ENCODE measurements around the gene GAGE1. TPM values are rescaled to one million over a fixed set of nuclear protein-coding genes. Genes with fewer than 3 reads are reported as not detected.
"Not testable (repeated sequence)": the region's sequence is repeated elsewhere in the genome, so short reads cannot be mapped to it uniquely, and the experiment has no call there.

Gene GAGE1
- not detected in 2 replicates for total RNA-seq (2012; rRNA removed)

DNA sequence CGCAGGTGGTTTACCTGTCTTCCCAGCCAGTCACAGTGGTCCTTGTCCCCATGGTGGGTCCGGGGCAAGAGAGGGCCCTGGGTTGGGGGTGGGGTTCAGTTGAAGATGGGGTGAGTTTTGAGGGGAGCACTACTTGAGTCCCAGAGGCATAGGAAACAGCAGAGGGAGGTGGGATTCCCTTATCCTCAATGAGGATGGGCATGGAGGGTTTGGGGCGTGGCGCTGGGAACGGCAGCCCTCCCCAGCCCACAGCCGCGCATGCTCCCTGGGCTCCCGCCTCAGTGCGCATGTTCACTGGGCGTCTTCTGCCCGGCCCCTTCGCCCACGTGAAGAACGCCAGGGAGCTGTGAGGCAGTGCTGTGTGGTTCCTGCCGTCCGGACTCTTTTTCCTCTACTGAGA is at the start of gene GAGE1:
Gene GAGE1 (plus strand): TSS at position 301 of the 400 bp plus-strand sequence. CDS start 1,155 bp downstream, outside the sequence.
- not testable (repeated sequence) for H3K9ac ChIP-seq (ENCODE audit: low read depth, low read length); H3K4me1 ChIP-seq (ENCODE audit: control insufficient read depth, insufficient read depth, low read length); H3K4me2 ChIP-seq (ENCODE audit: low read length); H3K9me3 ChIP-seq (replicated peaks; ENCODE audit: low read length); H3K27me3 ChIP-seq (ENCODE audit: control insufficient read depth, insufficient read depth, low read length); H3K36me3 ChIP-seq (ENCODE audit: insufficient read depth, low read length); H3K4me3 ChIP-seq (ENCODE audit: low read length)

DNA sequence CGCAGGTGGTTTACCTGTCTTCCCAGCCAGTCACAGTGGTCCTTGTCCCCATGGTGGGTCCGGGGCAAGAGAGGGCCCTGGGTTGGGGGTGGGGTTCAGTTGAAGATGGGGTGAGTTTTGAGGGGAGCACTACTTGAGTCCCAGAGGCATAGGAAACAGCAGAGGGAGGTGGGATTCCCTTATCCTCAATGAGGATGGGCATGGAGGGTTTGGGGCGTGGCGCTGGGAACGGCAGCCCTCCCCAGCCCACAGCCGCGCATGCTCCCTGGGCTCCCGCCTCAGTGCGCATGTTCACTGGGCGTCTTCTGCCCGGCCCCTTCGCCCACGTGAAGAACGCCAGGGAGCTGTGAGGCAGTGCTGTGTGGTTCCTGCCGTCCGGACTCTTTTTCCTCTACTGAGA is 47.8 kb upstream of the GAGE1 start, which contains the start of gene GAGE12E:
Gene GAGE12E (plus strand): TSS at position 301 of the 400 bp plus-strand sequence. CDS start 1,155 bp downstream, outside the sequence.
- H3K4me1 ChIP-seq (ENCODE audit: control insufficient read depth, insufficient read depth, low read length); H3K9ac ChIP-seq (ENCODE audit: low read depth, low read length); H3K36me3 ChIP-seq (ENCODE audit: insufficient read depth, low read length); H3K4me2 ChIP-seq (ENCODE audit: low read length); H3K9me3 ChIP-seq (replicated peaks; ENCODE audit: low read length); H3K4me3 ChIP-seq (ENCODE audit: low read length); H3K27me3 ChIP-seq (ENCODE audit: control insufficient read depth, insufficient read depth, low read length): not testable (repeated sequence)

DNA sequence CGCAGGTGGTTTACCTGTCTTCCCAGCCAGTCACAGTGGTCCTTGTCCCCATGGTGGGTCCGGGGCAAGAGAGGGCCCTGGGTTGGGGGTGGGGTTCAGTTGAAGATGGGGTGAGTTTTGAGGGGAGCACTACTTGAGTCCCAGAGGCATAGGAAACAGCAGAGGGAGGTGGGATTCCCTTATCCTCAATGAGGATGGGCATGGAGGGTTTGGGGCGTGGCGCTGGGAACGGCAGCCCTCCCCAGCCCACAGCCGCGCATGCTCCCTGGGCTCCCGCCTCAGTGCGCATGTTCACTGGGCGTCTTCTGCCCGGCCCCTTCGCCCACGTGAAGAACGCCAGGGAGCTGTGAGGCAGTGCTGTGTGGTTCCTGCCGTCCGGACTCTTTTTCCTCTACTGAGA is 38.3 kb upstream of the GAGE1 start, which contains the start of gene GAGE12F:
Gene GAGE12F (plus strand): TSS at position 301 of the 400 bp plus-strand sequence. CDS start 1,155 bp downstream, outside the sequence.
- not testable (repeated sequence) for H3K9me3 ChIP-seq (replicated peaks; ENCODE audit: low read length); H3K4me2 ChIP-seq (ENCODE audit: low read length); H3K4me3 ChIP-seq (ENCODE audit: low read length); H3K9ac ChIP-seq (ENCODE audit: low read depth, low read length); H3K27me3 ChIP-seq (ENCODE audit: control insufficient read depth, insufficient read depth, low read length); H3K4me1 ChIP-seq (ENCODE audit: control insufficient read depth, insufficient read depth, low read length); H3K36me3 ChIP-seq (ENCODE audit: insufficient read depth, low read length)

DNA sequence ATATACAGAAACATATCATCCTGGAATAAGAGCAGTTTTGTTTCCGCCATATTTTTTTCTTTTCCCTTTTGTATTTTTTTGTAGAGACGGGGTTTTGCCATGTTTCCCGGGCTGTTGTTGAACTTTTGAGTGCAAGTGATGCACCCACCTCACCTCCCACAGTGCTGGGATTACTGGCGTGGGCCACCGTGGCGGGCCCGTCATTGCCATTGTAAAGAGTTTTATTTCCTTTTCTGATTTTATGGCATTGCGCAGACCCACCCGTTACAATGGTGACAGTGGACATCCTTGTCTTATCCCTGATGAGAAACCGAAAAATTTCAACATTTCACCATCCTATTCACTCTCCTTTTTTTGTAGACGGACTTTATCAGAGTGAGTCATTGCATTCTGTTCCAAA is 30.1 kb upstream of the GAGE1 start:
- not testable (repeated sequence) for H3K9ac ChIP-seq (ENCODE audit: low read depth, low read length)

GRCh38 chrX:49569152-49569551 is 29.7 kb upstream of the GAGE1 start:
- H3K27me3 ChIP-seq (ENCODE audit: control insufficient read depth, insufficient read depth, low read length); H3K4me3 ChIP-seq (ENCODE audit: low read length); H3K36me3 ChIP-seq (ENCODE audit: insufficient read depth, low read length); H3K4me2 ChIP-seq (ENCODE audit: low read length); H3K9ac ChIP-seq (ENCODE audit: low read depth, low read length); H3K9me3 ChIP-seq (replicated peaks; ENCODE audit: low read length); H3K4me1 ChIP-seq (ENCODE audit: control insufficient read depth, insufficient read depth, low read length): not testable (repeated sequence)

More for the DNA sequence above, 30.1 kb upstream of the GAGE1 start:
- not testable (repeated sequence) for H3K27me3 ChIP-seq (ENCODE audit: control insufficient read depth, insufficient read depth, low read length); H3K4me1 ChIP-seq (ENCODE audit: control insufficient read depth, insufficient read depth, low read length); H3K9me3 ChIP-seq (replicated peaks; ENCODE audit: low read length); H3K36me3 ChIP-seq (ENCODE audit: insufficient read depth, low read length); H3K4me2 ChIP-seq (ENCODE audit: low read length); H3K4me3 ChIP-seq (ENCODE audit: low read length)

DNA sequence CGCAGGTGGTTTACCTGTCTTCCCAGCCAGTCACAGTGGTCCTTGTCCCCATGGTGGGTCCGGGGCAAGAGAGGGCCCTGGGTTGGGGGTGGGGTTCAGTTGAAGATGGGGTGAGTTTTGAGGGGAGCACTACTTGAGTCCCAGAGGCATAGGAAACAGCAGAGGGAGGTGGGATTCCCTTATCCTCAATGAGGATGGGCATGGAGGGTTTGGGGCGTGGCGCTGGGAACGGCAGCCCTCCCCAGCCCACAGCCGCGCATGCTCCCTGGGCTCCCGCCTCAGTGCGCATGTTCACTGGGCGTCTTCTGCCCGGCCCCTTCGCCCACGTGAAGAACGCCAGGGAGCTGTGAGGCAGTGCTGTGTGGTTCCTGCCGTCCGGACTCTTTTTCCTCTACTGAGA is 28.7 kb upstream of the GAGE1 start, which contains the start of gene GAGE12G:
Gene GAGE12G (plus strand): TSS at position 301 of the 400 bp plus-strand sequence. CDS start 1,155 bp downstream, outside the sequence.
- H3K27me3 ChIP-seq (ENCODE audit: control insufficient read depth, insufficient read depth, low read length); H3K4me2 ChIP-seq (ENCODE audit: low read length); H3K36me3 ChIP-seq (ENCODE audit: insufficient read depth, low read length); H3K4me3 ChIP-seq (ENCODE audit: low read length); H3K4me1 ChIP-seq (ENCODE audit: control insufficient read depth, insufficient read depth, low read length); H3K9ac ChIP-seq (ENCODE audit: low read depth, low read length); H3K9me3 ChIP-seq (replicated peaks; ENCODE audit: low read length): not testable (repeated sequence)

DNA sequence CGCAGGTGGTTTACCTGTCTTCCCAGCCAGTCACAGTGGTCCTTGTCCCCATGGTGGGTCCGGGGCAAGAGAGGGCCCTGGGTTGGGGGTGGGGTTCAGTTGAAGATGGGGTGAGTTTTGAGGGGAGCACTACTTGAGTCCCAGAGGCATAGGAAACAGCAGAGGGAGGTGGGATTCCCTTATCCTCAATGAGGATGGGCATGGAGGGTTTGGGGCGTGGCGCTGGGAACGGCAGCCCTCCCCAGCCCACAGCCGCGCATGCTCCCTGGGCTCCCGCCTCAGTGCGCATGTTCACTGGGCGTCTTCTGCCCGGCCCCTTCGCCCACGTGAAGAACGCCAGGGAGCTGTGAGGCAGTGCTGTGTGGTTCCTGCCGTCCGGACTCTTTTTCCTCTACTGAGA is 19.2 kb upstream of the GAGE1 start, which contains the start of gene GAGE12H:
Gene GAGE12H (plus strand): TSS at position 301 of the 400 bp plus-strand sequence. CDS start 1,155 bp downstream, outside the sequence.
- H3K4me1 ChIP-seq (ENCODE audit: control insufficient read depth, insufficient read depth, low read length); H3K4me3 ChIP-seq (ENCODE audit: low read length); H3K9ac ChIP-seq (ENCODE audit: low read depth, low read length); H3K27me3 ChIP-seq (ENCODE audit: control insufficient read depth, insufficient read depth, low read length); H3K9me3 ChIP-seq (replicated peaks; ENCODE audit: low read length); H3K4me2 ChIP-seq (ENCODE audit: low read length); H3K36me3 ChIP-seq (ENCODE audit: insufficient read depth, low read length): not testable (repeated sequence)

DNA sequence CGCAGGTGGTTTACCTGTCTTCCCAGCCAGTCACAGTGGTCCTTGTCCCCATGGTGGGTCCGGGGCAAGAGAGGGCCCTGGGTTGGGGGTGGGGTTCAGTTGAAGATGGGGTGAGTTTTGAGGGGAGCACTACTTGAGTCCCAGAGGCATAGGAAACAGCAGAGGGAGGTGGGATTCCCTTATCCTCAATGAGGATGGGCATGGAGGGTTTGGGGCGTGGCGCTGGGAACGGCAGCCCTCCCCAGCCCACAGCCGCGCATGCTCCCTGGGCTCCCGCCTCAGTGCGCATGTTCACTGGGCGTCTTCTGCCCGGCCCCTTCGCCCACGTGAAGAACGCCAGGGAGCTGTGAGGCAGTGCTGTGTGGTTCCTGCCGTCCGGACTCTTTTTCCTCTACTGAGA is 9.6 kb upstream of the GAGE1 start, which contains the start of gene GAGE2A:
Gene GAGE2A (plus strand): TSS at position 301 of the 400 bp plus-strand sequence. CDS start 1,155 bp downstream, outside the sequence.
- not testable (repeated sequence) for H3K4me3 ChIP-seq (ENCODE audit: low read length); H3K4me1 ChIP-seq (ENCODE audit: control insufficient read depth, insufficient read depth, low read length); H3K4me2 ChIP-seq (ENCODE audit: low read length)

DNA sequence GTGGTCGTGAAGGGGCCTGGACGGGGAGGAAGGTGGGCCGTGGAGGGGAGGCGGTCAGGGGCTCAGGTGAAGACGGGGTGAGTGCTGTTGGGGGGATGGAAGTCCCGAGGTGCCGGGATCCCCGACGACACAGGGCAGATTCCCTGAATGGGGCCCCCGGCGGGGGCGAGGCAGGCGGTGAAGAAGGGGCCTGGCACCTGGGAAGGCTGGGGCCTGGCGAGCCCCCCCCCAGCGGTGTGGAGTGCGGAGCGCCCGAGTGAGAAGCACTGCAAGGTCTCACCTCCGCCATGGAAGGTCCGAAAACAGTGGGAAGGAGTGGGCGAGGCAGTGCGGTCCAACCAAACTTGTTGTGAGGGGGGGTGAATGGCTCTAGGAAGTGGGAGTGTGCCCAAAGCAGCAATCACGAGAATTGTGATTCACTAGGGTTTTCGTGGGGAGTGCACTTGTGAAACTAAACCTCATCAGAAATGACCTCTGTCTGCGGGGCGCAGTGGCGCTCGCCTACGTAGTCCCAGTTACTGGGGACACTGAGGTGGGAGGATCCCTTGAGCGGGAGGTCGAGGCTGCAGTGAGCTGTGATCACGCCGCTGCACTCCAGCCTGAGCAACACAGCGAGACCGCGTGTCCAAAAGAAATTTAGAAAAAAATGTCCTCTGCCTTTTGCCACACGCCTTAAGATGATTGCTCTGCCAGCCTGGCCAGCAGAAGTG is 8.9 kb upstream of the GAGE1 start:
- not testable (repeated sequence) for H3K36me3 ChIP-seq (ENCODE audit: insufficient read depth, low read length); H3K27me3 ChIP-seq (ENCODE audit: control insufficient read depth, insufficient read depth, low read length); H3K9me3 ChIP-seq (replicated peaks; ENCODE audit: low read length); H3K4me3 ChIP-seq (ENCODE audit: low read length); H3K9ac ChIP-seq (ENCODE audit: low read depth, low read length); H3K4me2 ChIP-seq (ENCODE audit: low read length); H3K4me1 ChIP-seq (ENCODE audit: control insufficient read depth, insufficient read depth, low read length)

More for the DNA sequence above, 9.6 kb upstream of the GAGE1 start, which contains the start of gene GAGE2A:
- H3K27me3 ChIP-seq (ENCODE audit: control insufficient read depth, insufficient read depth, low read length); H3K9ac ChIP-seq (ENCODE audit: low read depth, low read length); H3K36me3 ChIP-seq (ENCODE audit: insufficient read depth, low read length); H3K9me3 ChIP-seq (replicated peaks; ENCODE audit: low read length): not testable (repeated sequence)

- not testable (repeated sequence) for H3K9me3 ChIP-seq (replicated peaks; ENCODE audit: low read length); H3K9ac ChIP-seq (ENCODE audit: low read depth, low read length); H3K36me3 ChIP-seq (ENCODE audit: insufficient read depth, low read length); H3K4me1 ChIP-seq (ENCODE audit: control insufficient read depth, insufficient read depth, low read length); H3K27me3 ChIP-seq (ENCODE audit: control insufficient read depth, insufficient read depth, low read length); H3K4me3 ChIP-seq (ENCODE audit: low read length); H3K4me2 ChIP-seq (ENCODE audit: low read length)
Observed at GRCh38 chrX:49590488-49590887, 8.3 kb upstream of the GAGE1 start.

- H3K36me3 ChIP-seq (ENCODE audit: insufficient read depth, low read length) = no peaks in the 10 kb centered on the region
- no peaks in the 10 kb centered on the region for H3K9me3 ChIP-seq (replicated peaks; ENCODE audit: low read length)
- no peaks in the 10 kb centered on the region for H3K27me3 ChIP-seq (ENCODE audit: control insufficient read depth, insufficient read depth, low read length)
- H3K9ac ChIP-seq (ENCODE audit: low read depth, low read length) = no peak overlapping the region
- H3K4me1 ChIP-seq (ENCODE audit: control insufficient read depth, insufficient read depth, low read length) = no peaks in the 10 kb centered on the region
- H3K4me3 ChIP-seq (ENCODE audit: low read length) = no peak overlapping the region
- no peak overlapping the region for H3K4me2 ChIP-seq (ENCODE audit: low read length)
Observed at GRCh38 chrX:49610718-49611310, 12.0 kb downstream of the GAGE1 start.
